Adrenal gland (tissue), 5 donors: Measurements from ENCODE around the gene SAFB.

Experiments used
- POLR2A ChIP-seq, 2 donors: fragments of 450-650 bp; IDR thresholded peaks; one replicate each; pipeline ENCODE4 v1.6.1; 2017; ENCODE audit warnings: antibody characterized with exemption in 2 of 2, mild to moderate bottlenecking in 2 of 2, moderate library complexity in 1 of 2
- TF ChIP-seq, protein P1 (sequence below), 6 experiments: fragments of 450-650 bp in 4 of 6; fragments of 200-600 bp in 2 of 6; sonication (generic) in 1 of 6; IDR thresholded peaks; 1 replicate in 5 of 6; 2 replicates in 1 of 6; pipeline versions ENCODE4 v1.5.1 to v1.8.0; 2016 to 2021; ENCODE audit warnings: antibody characterized with exemption in 6 of 6, mild to moderate bottlenecking in 2 of 6, moderate library complexity in 1 of 6
- donor health status: DM: no; HTN: no; CAD: no.

DNA sequence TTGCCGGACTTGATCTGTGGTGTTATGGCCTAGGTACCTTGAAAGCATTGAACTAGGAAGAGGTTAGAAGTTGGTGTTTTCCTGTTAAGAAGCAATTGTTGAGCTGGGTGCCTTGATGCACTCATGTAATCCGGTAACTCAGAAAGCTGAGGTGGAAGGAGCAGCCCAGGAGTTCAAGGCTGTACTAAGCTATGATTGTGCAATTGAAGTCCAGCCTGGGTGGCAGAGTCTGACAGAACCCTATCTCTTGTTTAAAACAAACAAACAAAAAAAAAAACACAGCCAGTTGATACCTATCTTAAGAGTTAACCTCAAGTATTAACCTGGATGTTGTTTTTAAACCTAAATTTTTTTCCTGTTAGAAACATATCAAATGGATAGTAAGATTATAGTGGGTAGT, 19.3 kb downstream of the SAFB start:
- TF ChIP-seq, protein P1, sequence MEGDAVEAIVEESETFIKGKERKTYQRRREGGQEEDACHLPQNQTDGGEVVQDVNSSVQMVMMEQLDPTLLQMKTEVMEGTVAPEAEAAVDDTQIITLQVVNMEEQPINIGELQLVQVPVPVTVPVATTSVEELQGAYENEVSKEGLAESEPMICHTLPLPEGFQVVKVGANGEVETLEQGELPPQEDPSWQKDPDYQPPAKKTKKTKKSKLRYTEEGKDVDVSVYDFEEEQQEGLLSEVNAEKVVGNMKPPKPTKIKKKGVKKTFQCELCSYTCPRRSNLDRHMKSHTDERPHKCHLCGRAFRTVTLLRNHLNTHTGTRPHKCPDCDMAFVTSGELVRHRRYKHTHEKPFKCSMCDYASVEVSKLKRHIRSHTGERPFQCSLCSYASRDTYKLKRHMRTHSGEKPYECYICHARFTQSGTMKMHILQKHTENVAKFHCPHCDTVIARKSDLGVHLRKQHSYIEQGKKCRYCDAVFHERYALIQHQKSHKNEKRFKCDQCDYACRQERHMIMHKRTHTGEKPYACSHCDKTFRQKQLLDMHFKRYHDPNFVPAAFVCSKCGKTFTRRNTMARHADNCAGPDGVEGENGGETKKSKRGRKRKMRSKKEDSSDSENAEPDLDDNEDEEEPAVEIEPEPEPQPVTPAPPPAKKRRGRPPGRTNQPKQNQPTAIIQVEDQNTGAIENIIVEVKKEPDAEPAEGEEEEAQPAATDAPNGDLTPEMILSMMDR (IDR thresholded peaks at IDR 0.05) = no peak
- TF ChIP-seq POLR2A (IDR thresholded peaks at IDR 0.05) = no peak
